Ectodermal cell (in vitro differentiated cells): ENCODE measurements around the gene LDLR.
"Not testable (repeated sequence)": the region's sequence is repeated elsewhere in the genome, so short reads cannot be mapped to it uniquely, and the experiment has no call there.

Experiments
- H3K27ac ChIP-seq: 2 replicates; pipeline ENCODE4 v1.7.0; 2013; ENCODE audit warnings: mild to moderate bottlenecking, low read depth, low read length; ENCODE audit not compliant: insufficient read depth, poor library complexity, severe bottlenecking
- H3K27me3 ChIP-seq: 2 replicates; pipeline ENCODE4 v1.7.0; 2013; ENCODE audit warnings: mild to moderate bottlenecking, low read length; ENCODE audit not compliant: insufficient read depth, control insufficient read depth, poor library complexity, severe bottlenecking
- H3K36me3 ChIP-seq: one replicate; pipeline ENCODE4 v1.7.0; 2013; ENCODE audit warnings: low read length; ENCODE audit not compliant: control insufficient read depth, insufficient read depth
- H3K4me1 ChIP-seq: one replicate; pipeline ENCODE4 v1.7.0; 2013; ENCODE audit warnings: low read length; ENCODE audit not compliant: control insufficient read depth, insufficient read depth
- H3K4me3 ChIP-seq: 2 replicates; pipeline ENCODE4 v1.7.0; 2013; ENCODE audit warnings: low read depth, low read length, control low read depth; ENCODE audit not compliant: insufficient read depth
- H3K9me3 ChIP-seq: 2 replicates; pipeline ENCODE4 v1.7.0; 2013; ENCODE audit warnings: mild to moderate bottlenecking, low read length, moderate library complexity; ENCODE audit not compliant: control insufficient read depth
- WGBS, 2 experiments: methylation state at CpG; one replicate each; pipeline ENCODE4 v1.1.7; 2013; ENCODE audit warnings: missing lambda C conversion rate in 2 of 2; 5-methylcytosine and 5-hydroxymethylcytosine counted together

LDLR gene

DNA sequence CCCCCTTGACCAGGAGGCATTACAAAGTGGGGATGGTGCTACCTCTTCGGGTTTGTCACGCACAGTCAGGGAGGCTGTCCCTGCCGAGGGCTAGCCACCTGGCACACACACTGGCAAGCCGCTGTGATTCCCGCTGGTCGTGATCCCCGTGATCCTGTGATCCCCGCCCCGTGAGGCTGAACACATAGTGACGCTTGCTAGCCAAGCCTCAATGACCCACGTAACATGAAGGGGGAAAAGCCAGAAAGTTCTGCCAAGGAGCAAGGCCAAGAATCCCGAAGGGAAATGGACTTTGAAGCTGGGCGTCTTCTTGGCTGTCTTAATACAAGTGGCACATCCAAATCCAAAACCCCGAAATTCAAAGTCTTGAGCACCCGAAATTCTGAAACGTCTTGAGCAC lies 13.7 kb downstream of the LDLR start:
- Histone ChIP-seq H3K27ac (no peak overlapping the region), H3K36me3 (peaks cover 65% of the 10 kb centered on the region)
- 96 to 97% methylated on average over 16 of the region's 16 CpGs for WGBS, 2 experiments

GRCh38 chr19:11103667-11104066 lies 14.4 kb downstream of the LDLR start:
- H3K27ac ChIP-seq, H3K27me3 ChIP-seq, H3K4me1 ChIP-seq, H3K4me3 ChIP-seq, H3K9me3 ChIP-seq: not testable (repeated sequence)
- WGBS, 2 experiments, result 92 to 94% methylated on average over 10 of the region's 10 CpGs
- peaks cover 72% of the 10 kb centered on the region for H3K36me3 ChIP-seq

More for the DNA sequence above, 13.7 kb downstream of the LDLR start:
- Histone ChIP-seq H3K4me1 (no peaks in the 10 kb centered on the region), H3K4me3 (no peak overlapping the region), H3K27me3 (no peaks in the 10 kb centered on the region), H3K9me3 (no peaks in the 10 kb centered on the region)

DNA sequence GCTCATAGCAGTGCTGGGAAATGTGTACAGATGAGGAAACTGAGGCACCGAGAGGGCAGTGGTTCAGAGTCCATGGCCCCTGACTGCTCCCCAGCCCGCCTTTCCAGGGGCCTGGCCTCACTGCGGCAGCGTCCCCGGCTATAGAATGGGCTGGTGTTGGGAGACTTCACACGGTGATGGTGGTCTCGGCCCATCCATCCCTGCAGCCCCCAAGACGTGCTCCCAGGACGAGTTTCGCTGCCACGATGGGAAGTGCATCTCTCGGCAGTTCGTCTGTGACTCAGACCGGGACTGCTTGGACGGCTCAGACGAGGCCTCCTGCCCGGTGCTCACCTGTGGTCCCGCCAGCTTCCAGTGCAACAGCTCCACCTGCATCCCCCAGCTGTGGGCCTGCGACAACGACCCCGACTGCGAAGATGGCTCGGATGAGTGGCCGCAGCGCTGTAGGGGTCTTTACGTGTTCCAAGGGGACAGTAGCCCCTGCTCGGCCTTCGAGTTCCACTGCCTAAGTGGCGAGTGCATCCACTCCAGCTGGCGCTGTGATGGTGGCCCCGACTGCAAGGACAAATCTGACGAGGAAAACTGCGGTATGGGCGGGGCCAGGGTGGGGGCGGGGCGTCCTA lies 15.9 kb downstream of the LDLR start:
- H3K27ac ChIP-seq, result no peak overlapping the region
- WGBS, 2 experiments, result 95 to 96% methylated on average over 36 of the region's 36 CpGs
- peaks cover 79% of the 10 kb centered on the region for H3K36me3 ChIP-seq

GRCh38 chr19:11106477-11106876 lies 17.2 kb downstream of the LDLR start:
- no peaks in the 10 kb centered on the region for H3K4me1 ChIP-seq
- H3K9me3 ChIP-seq, result no peaks in the 10 kb centered on the region
- H3K27me3 ChIP-seq, result no peaks in the 10 kb centered on the region
- H3K27ac ChIP-seq, result no peak overlapping the region
- WGBS, 2 experiments, result 95 to 96% methylated on average over 13 of the region's 13 CpGs
- H3K4me3 ChIP-seq, result no peak overlapping the region
- peaks cover 78% of the 10 kb centered on the region for H3K36me3 ChIP-seq

More for the DNA sequence above, 15.9 kb downstream of the LDLR start:
- Histone ChIP-seq H3K9me3 (no peaks in the 10 kb centered on the region), H3K4me3 (no peak overlapping the region), H3K27me3 (no peaks in the 10 kb centered on the region), H3K4me1 (no peaks in the 10 kb centered on the region)

DNA sequence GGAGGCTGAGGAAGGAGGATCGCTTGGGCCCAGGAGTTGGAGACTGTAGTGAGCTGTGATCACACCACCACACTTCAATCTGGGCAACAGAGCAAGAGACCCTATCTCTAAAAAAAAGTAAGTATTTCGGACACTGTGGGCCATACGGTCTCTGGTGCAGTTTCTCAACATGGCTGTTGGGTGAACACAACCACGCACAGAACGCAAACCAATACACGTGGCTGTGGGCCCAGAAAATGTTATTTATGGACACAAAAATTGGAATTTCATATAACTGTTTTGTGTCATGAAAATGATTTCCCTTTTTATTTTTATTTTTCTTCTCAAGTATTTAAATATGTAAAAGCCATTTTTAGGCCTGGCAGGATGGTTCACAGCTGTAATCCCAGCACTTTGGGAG lies 19.5 kb downstream of the LDLR start:
- Histone ChIP-seq H3K9me3 (no peaks in the 10 kb centered on the region), H3K36me3 (peaks cover 75% of the 10 kb centered on the region), H3K4me1 (no peaks in the 10 kb centered on the region), H3K27ac (no peak overlapping the region), H3K27me3 (no peaks in the 10 kb centered on the region), H3K4me3 (no peak overlapping the region)
- 94 to 98% methylated on average over 6 of the region's 6 CpGs for WGBS, 2 experiments

GRCh38 chr19:11111117-11111770 lies 22.0 kb downstream of the LDLR start:
- Histone ChIP-seq H3K27me3 (no peaks in the 10 kb centered on the region), H3K4me3 (no peak overlapping the region), H3K27ac (no peak overlapping the region), H3K4me1 (no peaks in the 10 kb centered on the region), H3K36me3 (peaks cover 78% of the 10 kb centered on the region), H3K9me3 (no peaks in the 10 kb centered on the region)
- 93 to 97% methylated on average over 15 of the region's 15 CpGs for whole genome bisulfite sequencing, 2 experiments

GRCh38 chr19:11111771-11112144 lies 22.5 kb downstream of the LDLR start:
- H3K4me3 ChIP-seq, result no peak overlapping the region
- peaks cover 78% of the 10 kb centered on the region for H3K36me3 ChIP-seq
- no peaks in the 10 kb centered on the region for H3K4me1 ChIP-seq

GRCh38 chr19:11113140-11113708 lies 24.0 kb downstream of the LDLR start:
- WGBS, 2 experiments, result 95 to 98% methylated on average over 27 of the region's 27 CpGs
- Histone ChIP-seq H3K27ac (no peak overlapping the region), H3K36me3 (peaks cover 82% of the 10 kb centered on the region), H3K4me1 (no peaks in the 10 kb centered on the region), H3K27me3 (no peaks in the 10 kb centered on the region), H3K9me3 (no peaks in the 10 kb centered on the region), H3K4me3 (no peak overlapping the region)

More at GRCh38 chr19:11111771-11112144, 22.5 kb downstream of the LDLR start:
- WGBS, 2 experiments, result 90 to 94% methylated on average over 7 to 8 of the region's 8 CpGs
- Histone ChIP-seq H3K27ac (no peak overlapping the region), H3K9me3 (no peaks in the 10 kb centered on the region), H3K27me3 (no peaks in the 10 kb centered on the region)

- Histone ChIP-seq H3K4me1 (no peaks in the 10 kb centered on the region), H3K9me3 (no peaks in the 10 kb centered on the region), H3K36me3 (peaks cover 77% of the 10 kb centered on the region), H3K4me3 (no peak overlapping the region), H3K27ac (no peak overlapping the region), H3K27me3 (no peaks in the 10 kb centered on the region)
- 94 to 97% methylated on average over 5 of the region's 5 CpGs for WGBS, 2 experiments
These were observed 25.8 kb downstream of the LDLR start for GRCh38 chr19:11115042-11115441.

DNA sequence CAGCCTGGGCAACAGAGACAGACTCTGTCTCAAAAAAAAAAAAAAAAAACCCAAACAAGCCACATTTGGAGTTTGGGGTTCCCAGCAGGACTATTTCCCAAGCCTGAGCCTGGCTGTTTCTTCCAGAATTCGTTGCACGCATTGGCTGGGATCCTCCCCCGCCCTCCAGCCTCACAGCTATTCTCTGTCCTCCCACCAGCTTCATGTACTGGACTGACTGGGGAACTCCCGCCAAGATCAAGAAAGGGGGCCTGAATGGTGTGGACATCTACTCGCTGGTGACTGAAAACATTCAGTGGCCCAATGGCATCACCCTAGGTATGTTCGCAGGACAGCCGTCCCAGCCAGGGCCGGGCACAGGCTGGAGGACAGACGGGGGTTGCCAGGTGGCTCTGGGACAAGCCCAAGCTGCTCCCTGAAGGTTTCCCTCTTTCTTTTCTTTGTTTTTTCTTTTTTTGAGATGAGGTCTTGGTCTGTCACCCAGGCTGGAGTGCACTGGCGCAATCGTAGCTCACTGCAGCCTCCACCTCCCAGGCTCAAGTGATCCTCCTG lies 26.7 kb downstream of the LDLR start:
- Histone ChIP-seq H3K27ac (no peak overlapping the region), H3K27me3 (no peaks in the 10 kb centered on the region), H3K36me3 (peaks cover 79% of the 10 kb centered on the region), H3K4me1 (no peaks in the 10 kb centered on the region), H3K9me3 (no peaks in the 10 kb centered on the region), H3K4me3 (no peak overlapping the region)
- 88% methylated on average over 11 of the region's 11 CpGs for WGBS, 2 experiments
